ENCODE measurements around the gene TEFM. TPM values are rescaled to one million over a fixed set of nuclear protein-coding genes. Genes with fewer than 3 reads are reported as not detected.
A peak's percentile ranks its signal among the peaks of the same experiment; 100 is the strongest.
"Not testable (repeated sequence)": the region's sequence is repeated elsewhere in the genome, so short reads cannot be mapped to it uniquely, and the experiment has no call there.

The TEFM gene, protein sequence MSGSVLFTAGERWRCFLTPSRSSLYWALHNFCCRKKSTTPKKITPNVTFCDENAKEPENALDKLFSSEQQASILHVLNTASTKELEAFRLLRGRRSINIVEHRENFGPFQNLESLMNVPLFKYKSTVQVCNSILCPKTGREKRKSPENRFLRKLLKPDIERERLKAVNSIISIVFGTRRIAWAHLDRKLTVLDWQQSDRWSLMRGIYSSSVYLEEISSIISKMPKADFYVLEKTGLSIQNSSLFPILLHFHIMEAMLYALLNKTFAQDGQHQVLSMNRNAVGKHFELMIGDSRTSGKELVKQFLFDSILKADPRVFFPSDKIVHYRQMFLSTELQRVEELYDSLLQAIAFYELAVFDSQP
- 1 to 10 TPM; 8.6 to 9.7 TPM for total RNA-seq

DNA sequence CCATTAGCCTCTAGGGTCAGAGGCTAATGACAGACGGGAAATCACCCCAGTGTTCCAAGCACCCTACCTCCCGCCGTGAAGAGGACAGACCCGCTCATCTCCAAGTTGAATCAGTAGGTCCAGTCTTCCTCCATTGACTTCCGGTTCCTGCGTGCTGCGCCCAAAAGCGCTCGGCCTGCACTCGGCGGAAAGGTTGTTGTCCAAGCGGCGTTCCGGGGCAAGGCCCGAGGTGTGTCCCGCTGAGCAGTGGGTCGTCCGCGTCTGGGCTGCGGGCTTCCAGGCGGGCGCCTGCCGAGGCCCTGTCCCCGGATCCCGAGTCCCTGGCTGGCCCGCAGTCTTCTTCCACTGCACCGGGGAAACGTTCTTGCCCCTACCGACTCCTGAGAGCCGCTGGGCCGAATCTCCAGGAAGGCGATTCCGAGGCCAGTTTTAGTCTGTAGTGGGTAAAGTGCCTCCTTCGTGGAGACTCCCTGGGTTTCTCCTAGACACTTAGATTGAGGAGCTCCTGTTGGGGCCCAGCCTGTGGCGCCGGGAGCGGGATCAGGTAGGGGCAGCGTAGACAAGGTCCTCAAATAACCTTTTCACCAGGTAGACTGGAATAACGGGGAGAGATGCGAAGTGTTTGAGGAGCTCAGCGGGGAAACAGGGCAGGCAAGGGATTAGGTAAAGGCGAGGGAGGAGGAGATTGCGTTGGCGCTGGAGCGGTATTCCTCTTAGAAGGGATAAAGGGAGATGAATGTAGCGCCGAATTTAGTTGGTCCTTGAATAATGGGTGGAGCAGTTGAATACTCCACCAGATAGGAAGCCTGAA lies at the start of gene TEFM:
Gene TEFM (minus strand): TSS at position 138 of the 811 bp plus-strand sequence. CDS start 40 bp downstream, at position 98.
- peak within 1 kb of the TSS; percentile 99 for H3K4me3 Mint-ChIP-seq
- CTCF ChIA-PET, result interaction anchor here (0.6 to 1.0 kb wide), 2 partner anchors 154 to 467 kb away, joined by 3 read pairs; no protein-coding TSS in a partner anchor
- DNase-seq, result peak; percentile 93
- peaks cover 8% of the 10 kb centered on the region for H3K36me3 Mint-ChIP-seq (ENCODE audit: low read depth)
- no peaks in the 10 kb centered on the region for H3K9me3 Mint-ChIP-seq
- H3K4me1 Mint-ChIP-seq (ENCODE audit: low read depth), result peaks cover 53% of the 10 kb centered on the region
- no peaks in the 10 kb centered on the region for H3K27me3 Mint-ChIP-seq (ENCODE audit: low read depth)
- peak within 1 kb of the TSS; percentile 94 for H3K27ac Mint-ChIP-seq
- intact Hi-C loops (cut with micrococcal nuclease), result loop anchor here (1.0 to 10.0 kb wide), 8 partner anchors 64 to 468 kb away; partner anchors contain the start of genes ATAD5, GOSR1 and NF1

DNA sequence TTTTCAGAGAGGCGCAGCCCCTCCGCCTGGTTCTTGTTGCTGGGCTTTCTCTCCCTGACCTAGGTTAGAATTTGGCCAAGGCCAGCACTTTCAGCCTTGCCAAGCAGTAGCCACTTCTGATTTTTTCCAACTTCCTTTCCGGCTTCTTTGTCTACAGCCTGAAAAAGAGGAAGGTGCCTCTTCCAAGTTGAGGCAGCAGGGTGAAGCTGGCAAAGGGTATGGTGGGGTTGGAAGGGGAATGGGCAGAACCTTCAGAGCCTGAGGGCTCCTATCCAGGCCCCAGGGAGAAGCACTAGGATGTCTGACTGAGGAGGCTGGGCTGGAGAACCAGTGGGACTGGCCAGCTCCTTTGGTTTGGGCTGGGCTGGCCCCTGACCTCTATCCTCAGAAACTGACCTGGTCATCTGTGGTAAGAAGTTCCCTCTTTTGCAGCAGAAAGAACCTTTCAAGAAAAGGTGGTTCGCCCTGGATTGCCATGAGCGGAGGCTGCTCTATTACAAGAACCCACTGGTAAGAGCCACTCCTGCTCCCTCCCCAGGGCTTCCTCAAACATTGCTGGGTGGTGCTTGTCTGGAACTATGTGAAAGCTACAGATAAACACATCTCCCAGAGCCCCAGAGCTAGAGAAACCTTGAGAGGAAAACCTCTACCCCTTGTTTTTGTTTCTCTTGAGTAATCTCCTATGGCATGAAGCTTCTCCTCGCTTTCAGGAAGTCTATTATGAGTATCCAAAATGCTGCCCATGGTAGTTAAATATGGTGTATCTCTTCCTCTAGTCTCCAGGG lies 48.2 kb upstream of the TEFM start:
- H3K4me3 Mint-ChIP-seq, result no peak overlapping the region
- no peaks in the 10 kb centered on the region for H3K9me3 Mint-ChIP-seq
- no peak overlapping the region for H3K27ac Mint-ChIP-seq
- peaks cover 4% of the 10 kb centered on the region for H3K27me3 Mint-ChIP-seq (ENCODE audit: low read depth)
- no peak for DNase-seq
- no peaks in the 10 kb centered on the region for H3K36me3 Mint-ChIP-seq (ENCODE audit: low read depth)
- intact Hi-C loops (cut with micrococcal nuclease), result no loop called here
- no peaks in the 10 kb centered on the region for H3K4me1 Mint-ChIP-seq (ENCODE audit: low read depth)
- CTCF ChIA-PET, result no interaction called here

DNA sequence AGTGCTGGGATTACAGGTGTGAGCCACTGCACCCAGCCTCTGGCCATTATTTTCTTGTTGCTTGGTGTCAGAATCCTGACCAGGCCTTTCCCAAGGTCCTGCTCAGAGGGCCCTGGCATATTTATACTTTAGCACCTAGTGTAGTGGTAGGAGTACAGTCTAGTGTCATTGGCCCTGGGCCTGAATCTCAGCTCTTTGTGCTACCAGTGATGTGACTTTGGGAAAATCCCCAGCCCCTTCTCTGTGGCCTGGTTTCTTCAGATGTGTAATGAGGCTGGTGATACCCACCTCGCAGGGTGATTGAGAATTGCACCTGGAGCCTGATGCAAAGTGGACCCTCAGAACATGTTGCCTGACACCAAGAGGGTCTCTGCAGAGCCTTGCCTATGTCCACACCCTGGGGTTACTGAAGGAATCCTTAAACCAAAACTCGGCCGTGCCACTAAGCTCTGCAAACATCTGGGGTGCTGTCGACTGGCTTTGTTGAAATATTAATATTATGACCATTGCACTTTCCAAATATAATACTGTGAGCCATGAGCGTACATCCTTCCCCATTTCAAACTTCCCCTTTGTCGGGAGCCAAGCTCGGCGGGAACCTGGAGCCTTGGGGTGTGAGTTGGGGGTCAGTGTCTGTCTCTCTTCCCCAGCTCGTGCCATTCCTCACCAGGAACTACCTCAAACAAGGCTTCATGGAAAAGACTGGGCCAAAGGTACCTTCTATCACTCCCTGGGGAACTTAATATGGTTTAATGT lies 46.8 kb upstream of the TEFM start:
- H3K9me3 Mint-ChIP-seq, result no peaks in the 10 kb centered on the region
- H3K27ac Mint-ChIP-seq, result no peak overlapping the region
- H3K4me3 Mint-ChIP-seq, result no peak overlapping the region
- intact Hi-C loops (cut with micrococcal nuclease), result no loop called here
- H3K36me3 Mint-ChIP-seq (ENCODE audit: low read depth), result no peaks in the 10 kb centered on the region
- H3K4me1 Mint-ChIP-seq (ENCODE audit: low read depth), result no peaks in the 10 kb centered on the region
- DNase-seq, result no peak
- CTCF ChIA-PET, result no interaction called here
- H3K27me3 Mint-ChIP-seq (ENCODE audit: low read depth), result no peaks in the 10 kb centered on the region

DNA sequence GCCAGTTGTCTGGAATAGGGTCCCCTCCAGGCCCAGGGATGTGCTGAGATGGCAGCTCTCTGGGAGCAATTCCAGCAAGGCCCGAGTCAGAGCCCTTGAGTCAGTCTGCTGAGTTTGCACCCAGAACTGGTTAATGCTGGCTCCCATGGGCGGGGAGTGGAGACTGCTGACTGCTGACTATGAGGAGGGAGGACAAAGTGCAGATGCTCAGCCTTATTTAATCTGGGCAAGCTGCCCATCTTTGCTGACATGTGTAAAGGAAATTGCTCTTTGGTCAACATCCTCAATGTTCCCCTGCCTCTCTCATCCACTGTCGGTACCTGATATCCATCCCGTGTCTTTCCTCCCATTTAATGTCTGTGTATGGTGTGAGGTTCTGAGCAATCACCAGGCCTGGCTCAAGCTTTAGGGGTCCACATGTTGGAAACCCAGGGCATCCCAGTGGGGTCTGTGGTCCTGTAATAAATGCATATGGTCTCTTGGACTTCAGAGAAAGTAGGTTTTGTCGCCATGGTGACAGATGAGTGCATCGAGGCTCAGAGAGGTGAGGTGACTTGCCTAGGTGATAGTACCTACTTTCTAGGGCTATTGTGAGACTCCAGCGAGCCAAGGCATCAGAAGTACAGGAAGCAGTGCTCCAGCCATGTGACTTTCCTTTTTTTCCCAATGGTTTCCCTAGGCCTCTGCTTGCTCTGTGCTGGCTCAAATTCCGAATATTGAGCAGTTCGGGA lies 44.8 kb upstream of the TEFM start:
- CTCF ChIA-PET, result interaction anchor here (0.5 kb wide), 1 partner anchor 741 kb away, joined by 3 read pairs; no protein-coding TSS in a partner anchor

DNA sequence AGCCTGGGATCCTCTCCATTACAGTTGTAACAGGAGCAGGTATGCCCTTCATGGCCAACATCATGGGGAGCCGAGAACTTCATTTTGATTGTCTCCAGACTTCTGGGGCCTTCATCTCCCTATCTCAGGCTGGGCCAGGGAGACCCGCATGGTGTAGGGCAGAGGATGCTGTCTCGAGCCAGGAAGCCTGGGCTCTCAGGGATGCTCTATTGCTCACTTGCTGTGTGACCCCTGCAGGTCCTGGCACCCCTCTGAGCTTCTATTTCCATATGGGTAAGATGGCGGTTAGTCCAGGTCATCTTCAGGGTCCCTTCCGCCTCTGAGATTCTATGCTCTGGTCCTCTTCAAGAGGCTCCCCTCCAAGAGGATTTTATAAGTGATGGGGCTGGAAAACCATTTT lies 44.2 kb upstream of the TEFM start:
- no peaks in the 10 kb centered on the region for H3K36me3 Mint-ChIP-seq (ENCODE audit: low read depth)
- CTCF ChIA-PET, result interaction anchor here (0.5 kb wide), 1 partner anchor 740 kb away, joined by 3 read pairs; no protein-coding TSS in a partner anchor

More for the DNA sequence above, 44.8 kb upstream of the TEFM start:
- no peak overlapping the region for H3K27ac Mint-ChIP-seq
- H3K36me3 Mint-ChIP-seq (ENCODE audit: low read depth), result no peaks in the 10 kb centered on the region
- no peak for DNase-seq
- no peaks in the 10 kb centered on the region for H3K4me1 Mint-ChIP-seq (ENCODE audit: low read depth)
- no peaks in the 10 kb centered on the region for H3K9me3 Mint-ChIP-seq
- no peak overlapping the region for H3K4me3 Mint-ChIP-seq
- intact Hi-C loops (cut with micrococcal nuclease), result no loop called here
- H3K27me3 Mint-ChIP-seq (ENCODE audit: low read depth), result no peaks in the 10 kb centered on the region

DNA sequence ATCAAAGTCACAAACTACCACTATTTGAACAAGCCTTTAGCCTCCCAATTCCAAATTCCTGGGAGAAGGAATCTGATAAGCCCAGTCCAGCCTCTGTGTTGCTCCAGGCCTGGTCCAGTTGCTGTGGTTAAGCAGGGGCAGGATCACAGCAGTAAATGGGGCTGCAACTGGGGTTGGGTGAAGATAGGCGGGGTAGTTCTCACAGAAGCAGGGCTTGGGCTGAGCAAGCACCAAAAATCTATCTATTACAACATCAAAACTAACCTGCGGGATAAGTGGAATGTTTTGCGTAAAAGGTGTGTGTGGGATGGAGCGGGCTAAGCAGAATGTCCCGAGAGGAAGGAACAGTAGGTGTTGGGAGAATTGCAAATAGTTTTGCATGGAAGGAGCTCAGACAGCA lies 41.8 kb upstream of the TEFM start:
- Mint-ChIP-seq H3K27me3 (ENCODE audit: low read depth) (no peaks in the 10 kb centered on the region), H3K36me3 (ENCODE audit: low read depth) (no peaks in the 10 kb centered on the region), H3K4me3 (no peak overlapping the region), H3K4me1 (ENCODE audit: low read depth) (no peaks in the 10 kb centered on the region), H3K9me3 (no peaks in the 10 kb centered on the region), H3K27ac (no peak overlapping the region)
- CTCF ChIA-PET, result interaction anchor here (0.8 kb wide), 1 partner anchor 38 kb away, joined by 4 read pairs; no protein-coding TSS in a partner anchor
- no peak for DNase-seq
- intact Hi-C loops (cut with micrococcal nuclease), result no loop called here

More for the DNA sequence above, 44.2 kb upstream of the TEFM start:
- Mint-ChIP-seq H3K27ac (no peak overlapping the region), H3K27me3 (ENCODE audit: low read depth) (no peaks in the 10 kb centered on the region), H3K4me3 (no peak overlapping the region), H3K9me3 (no peaks in the 10 kb centered on the region), H3K4me1 (ENCODE audit: low read depth) (no peaks in the 10 kb centered on the region)
- no peak for DNase-seq
- intact Hi-C loops (cut with micrococcal nuclease), result no loop called here

DNA sequence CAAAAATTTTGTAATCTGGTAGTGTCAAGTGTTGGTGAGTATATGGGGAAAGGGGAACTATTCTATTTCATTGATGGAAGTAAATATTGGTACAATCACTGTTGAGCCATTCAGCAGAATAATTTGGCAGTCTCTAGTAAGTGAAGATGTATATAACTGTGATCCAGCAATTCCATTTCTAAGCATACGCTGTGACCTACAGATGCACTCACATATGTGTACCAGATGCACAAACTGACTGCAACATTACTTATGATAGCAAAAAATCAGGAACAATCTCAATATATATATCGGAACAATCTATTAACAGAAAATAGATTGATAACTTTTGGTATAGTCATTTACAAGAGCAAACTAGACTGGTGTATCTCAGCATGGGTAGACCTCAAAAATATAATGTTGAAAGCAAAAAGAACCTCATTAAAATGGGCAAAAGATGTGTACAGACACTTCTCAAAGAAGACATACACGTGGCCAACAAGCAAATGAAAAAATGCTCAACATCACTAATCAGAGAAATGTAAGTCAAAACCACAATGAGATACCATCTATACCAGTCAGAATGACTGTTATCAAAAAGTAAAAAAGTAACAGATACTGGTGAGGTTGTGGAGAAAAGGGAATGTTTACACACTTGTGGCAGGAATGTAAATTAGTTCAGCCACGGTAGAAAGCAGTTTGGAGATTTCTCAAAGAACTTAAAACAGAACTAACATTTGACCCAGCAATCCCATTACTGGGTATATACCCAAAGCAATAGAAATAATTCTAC lies 36.5 kb upstream of the TEFM start:
- H3K36me3 Mint-ChIP-seq (ENCODE audit: low read depth), result no peaks in the 10 kb centered on the region
- H3K9me3 Mint-ChIP-seq, result no peaks in the 10 kb centered on the region
- no peak overlapping the region for H3K27ac Mint-ChIP-seq
- no peak overlapping the region for H3K4me3 Mint-ChIP-seq
- peaks cover 6% of the 10 kb centered on the region for H3K4me1 Mint-ChIP-seq (ENCODE audit: low read depth)
- no peak for DNase-seq
- CTCF ChIA-PET, result no interaction called here
- no peaks in the 10 kb centered on the region for H3K27me3 Mint-ChIP-seq (ENCODE audit: low read depth)
- intact Hi-C loops (cut with micrococcal nuclease), result no loop called here

DNA sequence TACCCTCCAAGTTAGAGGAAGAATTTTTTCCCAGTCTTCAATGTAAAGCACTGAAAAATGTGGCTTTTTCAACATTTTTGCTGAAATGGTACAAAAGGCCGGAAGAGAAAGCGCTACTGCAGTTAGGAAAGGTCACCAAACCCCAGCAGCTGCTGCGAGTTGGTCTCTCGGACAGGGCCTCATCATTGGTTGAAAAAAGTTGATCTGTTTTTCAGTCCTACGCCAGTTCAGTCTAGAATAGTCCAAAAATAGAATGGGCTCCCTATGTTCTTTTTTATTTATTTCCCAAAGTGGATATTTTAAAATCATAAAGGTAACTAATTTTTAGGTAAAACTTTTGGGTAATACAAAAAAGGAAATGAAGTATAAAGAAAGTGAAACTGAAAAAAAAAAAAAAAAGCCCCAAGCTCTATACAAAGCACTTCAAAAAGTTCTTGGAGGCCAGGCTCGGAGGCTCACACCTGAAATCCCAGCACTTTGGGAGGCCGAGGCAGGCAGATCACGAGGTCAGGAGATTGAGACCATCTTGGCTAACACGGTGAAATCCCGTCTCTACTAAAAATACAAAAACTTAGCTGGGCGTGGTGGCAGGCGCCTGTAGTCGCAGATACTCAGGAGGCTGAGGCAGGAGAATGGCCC lies 33.1 kb upstream of the TEFM start:
- CTCF ChIA-PET, result interaction anchor here (0.7 kb wide), 2 partner anchors 48 to 1615 kb away, joined by 3 read pairs; no protein-coding TSS in a partner anchor
- Mint-ChIP-seq H3K27ac (no peak overlapping the region), H3K27me3 (ENCODE audit: low read depth) (no peaks in the 10 kb centered on the region), H3K36me3 (ENCODE audit: low read depth) (no peaks in the 10 kb centered on the region), H3K4me1 (ENCODE audit: low read depth) (peaks cover 6% of the 10 kb centered on the region), H3K9me3 (no peaks in the 10 kb centered on the region), H3K4me3 (no peak overlapping the region)
- peak; percentile 19 for DNase-seq
- intact Hi-C loops (cut with micrococcal nuclease), result no loop called here

DNA sequence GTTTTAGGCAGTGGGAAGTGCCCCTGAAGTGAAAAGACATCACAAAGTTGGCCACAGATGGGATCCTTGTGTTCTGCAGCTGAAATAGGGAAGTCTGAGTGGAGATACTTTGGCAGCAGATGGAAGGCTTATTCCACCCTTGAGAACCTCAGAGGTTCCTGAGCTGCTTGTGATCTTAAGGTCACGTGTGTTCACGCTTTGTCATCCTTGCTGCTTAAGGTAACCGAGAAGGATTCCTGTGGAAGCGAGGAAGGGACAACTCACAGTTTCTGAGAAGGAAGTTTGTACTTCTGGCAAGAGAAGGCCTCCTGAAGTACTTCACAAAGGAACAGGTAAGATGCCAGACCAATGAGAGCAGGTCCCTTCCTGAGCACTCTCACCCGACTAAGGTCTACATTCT lies 27.9 kb upstream of the TEFM start:
- Mint-ChIP-seq H3K27ac (no peak overlapping the region), H3K4me3 (no peak overlapping the region), H3K27me3 (ENCODE audit: low read depth) (no peaks in the 10 kb centered on the region), H3K36me3 (ENCODE audit: low read depth) (no peaks in the 10 kb centered on the region), H3K4me1 (ENCODE audit: low read depth) (peaks cover 1% of the 10 kb centered on the region), H3K9me3 (no peaks in the 10 kb centered on the region)
- intact Hi-C loops (cut with micrococcal nuclease), result no loop called here
- CTCF ChIA-PET, result no interaction called here
- no peak for DNase-seq

DNA sequence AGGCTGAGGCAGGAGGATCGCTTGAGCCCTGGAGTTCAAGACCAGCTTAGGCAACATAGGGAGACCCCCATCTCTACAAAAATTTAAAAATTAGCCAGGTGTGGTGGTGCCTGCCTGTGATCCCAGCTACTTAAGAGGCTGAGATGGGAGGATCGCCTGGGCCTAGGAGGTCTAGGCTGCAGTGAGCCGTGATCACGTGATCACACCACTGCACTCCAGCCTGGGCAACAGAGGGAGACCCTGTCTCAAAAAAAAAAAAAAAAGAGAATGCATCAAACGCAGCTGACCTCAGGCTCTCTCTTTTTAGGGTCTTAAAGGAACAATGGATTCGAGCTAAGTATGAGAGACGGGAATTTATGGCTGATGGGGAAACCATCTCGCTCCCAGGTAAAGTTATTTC lies 25.5 kb upstream of the TEFM start:
- not testable (repeated sequence) for H3K4me3 Mint-ChIP-seq

More for the DNA sequence above, 25.5 kb upstream of the TEFM start:
- H3K9me3 Mint-ChIP-seq; intact Hi-C loops (cut with micrococcal nuclease); CTCF ChIA-PET; H3K27me3 Mint-ChIP-seq (ENCODE audit: low read depth); H3K36me3 Mint-ChIP-seq (ENCODE audit: low read depth); H3K4me1 Mint-ChIP-seq (ENCODE audit: low read depth); DNase-seq; H3K27ac Mint-ChIP-seq: not testable (repeated sequence)
